Measurements from ENCODE around the gene SPATA24. TPM values are rescaled to one million over a fixed set of nuclear protein-coding genes. Genes with fewer than 3 reads are reported as not detected.

SPATA24 gene
- total and polyA plus RNA-seq, 2 experiments from 2014 or later, result 16.0 to 20.6 TPM

DNA sequence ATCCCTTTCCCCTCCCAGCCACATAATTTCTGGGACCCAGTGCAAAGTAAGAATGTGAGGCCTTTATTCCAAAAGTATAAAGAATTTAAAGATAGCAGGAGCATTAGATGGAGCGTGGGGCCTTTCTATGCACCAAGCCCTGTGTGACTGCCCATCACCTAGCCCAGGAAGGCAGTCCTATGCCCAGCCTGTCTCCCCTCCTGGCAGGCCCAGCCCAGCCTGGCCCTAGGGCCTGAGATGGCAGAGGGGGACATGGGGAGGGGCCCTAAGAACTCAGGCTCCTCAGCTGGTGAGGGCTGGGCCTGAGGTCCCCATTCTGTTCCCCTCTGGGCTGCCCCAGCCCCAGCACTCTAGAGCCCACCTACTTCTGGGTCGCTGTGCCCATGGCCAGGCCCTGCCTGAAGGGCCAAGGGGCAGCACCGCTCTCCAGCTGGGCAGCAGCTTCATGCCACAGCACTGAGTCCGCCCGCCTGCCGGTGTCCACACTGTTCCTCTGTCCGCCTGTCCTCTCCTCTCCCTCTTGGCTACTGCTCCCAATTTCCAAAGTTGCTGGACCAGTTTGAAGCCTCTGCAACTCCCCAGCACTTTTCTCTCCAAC is 19.8 kb downstream of the SPATA24 start:
- TF ChIP-seq ZNF331 (CRISPR knock-in tag; IDR thresholded peaks at IDR 0.05; ENCODE audit: low read depth) (no peak), POLR2AphosphoS5 (IDR thresholded peaks at IDR 0.05; ENCODE audit: low read depth) (no peak), ZNF462 (CRISPR knock-in tag; IDR thresholded peaks at IDR 0.05) (no peak), EZH2phosphoT487 (IDR thresholded peaks at IDR 0.05; ENCODE audit: unreplicated experiment) (no peak), EZH2 (IDR thresholded peaks at IDR 0.05; ENCODE audit: low read depth, unreplicated experiment) (no peak)
- Histone ChIP-seq H3K4me2 (no peak overlapping the region), H3K36me3 (ENCODE audit: insufficient read depth) (no peaks in the 10 kb centered on the region), H3F3A (replicated peaks; ENCODE audit: low read depth) (no peaks in the 10 kb centered on the region), H3K9me2 (ENCODE audit: insufficient read depth) (no peaks in the 10 kb centered on the region), H3K79me2 (replicated peaks; ENCODE audit: insufficient read depth) (no peaks in the 10 kb centered on the region), H2AFZ (no peak overlapping the region), H3K4me3 (no peak overlapping the region), H4K20me1 (replicated peaks; ENCODE audit: insufficient read depth) (no peaks in the 10 kb centered on the region), H3K27me3 (ENCODE audit: insufficient read depth) (no peaks in the 10 kb centered on the region), H3K27ac (ENCODE audit: low read depth) (no peak overlapping the region), H3K4me1 (ENCODE audit: insufficient read depth) (peaks cover 12% of the 10 kb centered on the region)
- Mint-ChIP-seq H3K4me1 (peaks cover 22% of the 10 kb centered on the region), H3K4me3 (no peak overlapping the region), H3K9me3 (no peaks in the 10 kb centered on the region), H3K36me3 (ENCODE audit: low read depth) (no peaks in the 10 kb centered on the region; the same call in 2 of the 3 replicates), H3K27me3 (ENCODE audit: insufficient read depth, low read depth, poor library complexity) (peaks cover 13% of the 10 kb centered on the region), H3K27ac (0 out of 2 replicates have a peak overlapping the region, but pooled peaks have one; percentile 12)
- ATAC-seq (no peak), DNase-seq (ENCODE audit: low spot score) (no peak)

Data from GM23338 (cell line).